HepG2 (cell line): Measurements from ENCODE around the gene CD58. TPM values are rescaled to one million over a fixed set of nuclear protein-coding genes. Genes with fewer than 3 reads are reported as not detected.
A peak's percentile ranks its signal among the peaks of the same experiment; 100 is the strongest.
"Not testable (repeated sequence)": the region's sequence is repeated elsewhere in the genome, so short reads cannot be mapped to it uniquely, and the experiment has no call there.

Experiments used
- ATAC-seq: fragments of 200-7000 bp; cut with Tn5 transposase; 3 replicates; pipeline ENCODE4 v1.9.1; 2020; ENCODE audit warnings: mild to moderate bottlenecking, moderate library complexity
- BruUV-seq: library from RNA; stranded (reverse); fragments of 400-500 nt; replicated peaks from 2 replicates; lab custom pipeline; 2021; lab: Mats Ljungman, UMichigan
- CTCF ChIA-PET: fragments of 300-600 bp; formaldehyde crosslinking; extraction: SDS; loops from one replicate; lab custom pipeline; 2021; ENCODE audit warnings: low total read pairs, inconsistent platforms, low intra/inter-chr PET ratio; lab: Yijun Ruan, JAX
- POLR2A ChIA-PET: fragments of 350-600 bp; sonication (Branson Sonifier 250); formaldehyde crosslinking; loops from one replicate; lab custom pipeline; 2020; ENCODE audit warnings: antibody characterized with exemption, inconsistent platforms; lab: Yijun Ruan, JAX
- DNase-seq: peaks from one replicate; pipeline ENCODE4 v3.0.0-alpha.2; 2015; ENCODE audit warnings: low spot score
- FAIRE-seq: peaks from 3 replicates; lab custom pipeline; 2011; peaks lifted over from hg19 to GRCh38; lab: Jason Lieb, UNC
- H2AFZ ChIP-seq: one replicate; pipeline ENCODE4 v1.6.1; 2011; ENCODE audit warnings: low read length, inconsistent platforms
- H3K27ac ChIP-seq: fragments of 300-600 bp; 3 replicates; pipeline ENCODE4 v1.8.0; 2011; ENCODE audit warnings: mixed run types, mild to moderate bottlenecking, mixed read lengths, low read length, inconsistent platforms; ENCODE audit not compliant: insufficient read depth; ENCODE audit errors: extremely low read length
- H3K27me3 ChIP-seq, 2 experiments: fragments of 200-600 bp in 1 of 2; 2 replicates in 1 of 2; 3 replicates in 1 of 2; pipeline versions ENCODE4 v1.6.0 to v1.8.0; 2011; ENCODE audit warnings: low read length in 2 of 2, mild to moderate bottlenecking in 2 of 2, moderate library complexity in 2 of 2, inconsistent platforms in 1 of 2; ENCODE audit not compliant: insufficient read depth in 2 of 2, control insufficient read depth in 1 of 2
- H3K36me3 ChIP-seq, 2 experiments: fragments of 200-600 bp in 1 of 2; replicated peaks in 1 of 2; 2 replicates in 1 of 2; 3 replicates in 1 of 2; pipeline versions ENCODE4 v1.5.1 to v1.8.0; 2011; ENCODE audit warnings: low read length in 2 of 2, inconsistent platforms in 1 of 2; ENCODE audit not compliant: insufficient read depth in 2 of 2, control insufficient read depth in 1 of 2
- H3K4me1 ChIP-seq: 2 replicates; pipeline ENCODE4 v1.5.1; 2012; ENCODE audit warnings: low read length, inconsistent platforms; ENCODE audit not compliant: insufficient read depth
- H3K4me2 ChIP-seq: 2 replicates; pipeline ENCODE4 v1.6.0; 2011; ENCODE audit warnings: low read depth, low read length, inconsistent platforms
- H3K4me3 ChIP-seq, 3 experiments: fragments of 200-600 bp in 1 of 3; sonication (generic), shearing (Covaris generic) in 1 of 3; replicated peaks in 1 of 3; 2 replicates each; pipeline ENCODE4 v1.5.1; 2011 to 2016; ENCODE audit warnings: low read length in 3 of 3, inconsistent platforms in 2 of 3, low read depth in 2 of 3, mild to moderate bottlenecking in 2 of 3, control low read depth in 1 of 3, mixed read lengths in 1 of 3; ENCODE audit not compliant: insufficient read depth in 1 of 3
- H3K79me2 ChIP-seq: one replicate; pipeline ENCODE4 v1.6.1; 2011; ENCODE audit warnings: low read length, inconsistent platforms; ENCODE audit not compliant: insufficient read depth
- H3K9ac ChIP-seq: 2 replicates; pipeline ENCODE4 v1.6.0; 2011; ENCODE audit warnings: mild to moderate bottlenecking, low read depth, low read length, inconsistent platforms; ENCODE audit not compliant: insufficient read depth
- H3K9me3 ChIP-seq: 2 replicates; pipeline ENCODE4 v1.5.1; 2012; ENCODE audit warnings: mild to moderate bottlenecking, low read length
- H4K20me1 ChIP-seq: 2 replicates; pipeline ENCODE4 v1.6.0; 2011; ENCODE audit warnings: inconsistent platforms, mild to moderate bottlenecking, low read length, moderate library complexity; ENCODE audit not compliant: insufficient read depth
- SMC3 ChIP-seq: IDR thresholded peaks from 2 replicates; pipeline ENCODE4 v1.6.1; 2011; ENCODE audit warnings: low read length, improper control_type of control experiment
- STAG1 ChIP-seq: sonication (generic); formaldehyde crosslinking; IDR thresholded peaks from 2 replicates; pipeline ENCODE4 v1.4.0; 2020; ENCODE audit warnings: missing genetic modification reagents
- WGBS: methylation state at CpG from one replicate; pipeline ENCODE4 v1.1.6; 2017; ENCODE audit warnings: low lambda C conversion rate; 5-methylcytosine and 5-hydroxymethylcytosine counted together
- in situ Hi-C: cut with HindIII; loops from 2 replicates; pipeline ENCODE4 v1.10.0; 2017; ENCODE audit warnings: low pct_unique_long_range_greater_than_20kb; ENCODE audit not compliant: extremely low pct_ligation_motif_present
- intact Hi-C: fragments of 100-400 bp; cut with micrococcal nuclease; formaldehyde crosslinking; loops from one replicate; pipeline ENCODE4 v1.10.0; 2022; ENCODE audit not compliant: unreplicated experiment
- polyA plus RNA-seq, 8 experiments: library from polyadenylated mRNA; depleted of rRNA in 3 of 8; stranded (reverse) in 7 of 8; unstranded in 1 of 8; fragments of >200 nt; fragmentation: Illumina TruSeq in 4 of 8; extraction: Trizol in 4 of 8; gene quantifications; 2 replicates each; pipeline versions ENCODE4 v1.2.1 to v1.2.3, GENCODE V29; 2011 to 2016; ENCODE audit warnings: low read depth in 4 of 8, missing spikeins in 1 of 8, mixed read lengths in 1 of 8; ENCODE audit not compliant: insufficient read depth in 1 of 8
- total RNA-seq, 5 experiments: library from RNA; depleted of rRNA; stranded (reverse); fragments of >200 nt; fragmentation: Illumina TruSeq; extraction: Trizol; gene quantifications; 2 replicates each; pipeline ENCODE4 v1.2.3, GENCODE V29; 2016; ENCODE audit warnings: low read depth in 1 of 5
- TF ChIP-seq, protein P1 (sequence below): sonication (generic); formaldehyde crosslinking; IDR thresholded peaks from 2 replicates; pipeline ENCODE4 v1.5.0; 2020; ENCODE audit warnings: mild to moderate bottlenecking, missing genetic modification reagents, moderate library complexity

Gene CD58
- total and polyA plus RNA-seq, 2 of the 13 experiments (the other 11 are each of a cell fraction or from before 2014, with no cell fraction given), result 9.4 to 13.5 TPM

DNA sequence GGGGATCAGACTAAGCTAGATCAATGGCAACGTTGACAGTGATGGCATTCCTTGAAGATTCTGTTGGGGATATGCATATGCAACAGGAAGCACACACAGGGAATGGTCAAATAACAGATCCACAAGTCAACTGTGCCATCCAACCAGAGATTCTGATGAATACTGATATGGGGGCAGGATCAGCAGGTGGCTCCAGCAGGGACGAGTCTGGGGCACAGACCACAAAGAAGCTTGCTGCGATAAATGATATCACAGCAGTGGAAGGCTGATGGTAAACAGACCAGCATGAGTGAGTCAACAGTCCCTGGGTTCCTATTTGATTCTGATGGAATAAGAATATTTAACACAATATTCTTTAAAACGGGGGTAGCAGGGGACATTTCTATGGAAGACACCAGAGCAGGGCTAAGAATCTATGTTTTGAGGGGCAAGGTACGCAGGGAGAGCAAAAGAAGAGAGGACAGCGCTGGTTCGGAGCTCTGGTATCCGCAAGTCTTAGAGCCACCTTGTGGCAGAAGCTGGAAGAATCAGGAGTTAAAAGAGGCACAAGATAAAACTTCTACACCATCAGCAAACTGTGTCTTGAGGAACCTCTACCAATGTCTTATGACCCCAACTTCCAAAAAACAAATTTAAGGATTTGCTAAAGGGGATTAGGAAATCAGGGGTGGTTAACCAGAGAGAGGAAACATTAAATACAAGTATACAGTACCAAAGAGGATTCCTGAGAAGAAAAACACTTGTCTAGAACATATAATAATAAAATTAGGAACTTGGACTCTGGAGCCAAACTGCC is 25.3 kb upstream of the CD58 start:
- H3K9ac ChIP-seq, H3K4me1 ChIP-seq, BruUV-seq, H2AFZ ChIP-seq, H3K36me3 ChIP-seq, POLR2A ChIA-PET, H3K27ac ChIP-seq, H3K4me3 ChIP-seq, H3K79me2 ChIP-seq, H3K27me3 ChIP-seq, DNase-seq, H4K20me1 ChIP-seq, H3K9me3 ChIP-seq, in situ Hi-C loops: not testable (repeated sequence)
- TF ChIP-seq, protein P1, sequence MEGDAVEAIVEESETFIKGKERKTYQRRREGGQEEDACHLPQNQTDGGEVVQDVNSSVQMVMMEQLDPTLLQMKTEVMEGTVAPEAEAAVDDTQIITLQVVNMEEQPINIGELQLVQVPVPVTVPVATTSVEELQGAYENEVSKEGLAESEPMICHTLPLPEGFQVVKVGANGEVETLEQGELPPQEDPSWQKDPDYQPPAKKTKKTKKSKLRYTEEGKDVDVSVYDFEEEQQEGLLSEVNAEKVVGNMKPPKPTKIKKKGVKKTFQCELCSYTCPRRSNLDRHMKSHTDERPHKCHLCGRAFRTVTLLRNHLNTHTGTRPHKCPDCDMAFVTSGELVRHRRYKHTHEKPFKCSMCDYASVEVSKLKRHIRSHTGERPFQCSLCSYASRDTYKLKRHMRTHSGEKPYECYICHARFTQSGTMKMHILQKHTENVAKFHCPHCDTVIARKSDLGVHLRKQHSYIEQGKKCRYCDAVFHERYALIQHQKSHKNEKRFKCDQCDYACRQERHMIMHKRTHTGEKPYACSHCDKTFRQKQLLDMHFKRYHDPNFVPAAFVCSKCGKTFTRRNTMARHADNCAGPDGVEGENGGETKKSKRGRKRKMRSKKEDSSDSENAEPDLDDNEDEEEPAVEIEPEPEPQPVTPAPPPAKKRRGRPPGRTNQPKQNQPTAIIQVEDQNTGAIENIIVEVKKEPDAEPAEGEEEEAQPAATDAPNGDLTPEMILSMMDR (CRISPR knock-in tag), result 0 out of 2 replicates have a peak, but pooled peaks have one; percentile 11
- TF ChIP-seq SMC3 (0 out of 2 replicates have a peak, but pooled peaks have one; percentile 10), STAG1 (CRISPR knock-in tag) (0 out of 2 replicates have a peak, but pooled peaks have one; percentile 19)
- intact Hi-C loops, result loop anchor here (1.0 kb wide), 1 partner anchor 22 kb away; no protein-coding TSS in a partner anchor
- FAIRE-seq (peak; percentile 95), ATAC-seq (peak; percentile 83)
- H3K4me2 ChIP-seq, result peak overlapping the region; percentile 38; the same call in 1 of the 2 replicates
- WGBS, result 12% methylated on average over 8 of the region's 8 CpGs
- CTCF ChIA-PET, result interaction anchor here (2.1 kb wide), 1 partner anchor 21 kb away, joined by 8 read pairs; no protein-coding TSS in a partner anchor
